IPS DF 4.7 (cell line): ENCODE measurements around the gene KCNN3.

Experiments used
- DNase-seq: peaks from one replicate; pipeline ENCODE4 v3.0.0-alpha.2; 2013; ENCODE audit warnings: low spot score; ENCODE audit errors: extremely low read depth

KCNN3 gene

GRCh38 chr1:154730259-154730658, 139.8 kb downstream of the KCNN3 start:
- DNase-seq = no peak

GRCh38 chr1:154729577-154729976, 140.5 kb downstream of the KCNN3 start:
- DNase-seq = no peak

- DNase-seq = no peak
Observed at GRCh38 chr1:154729031-154729442, 141.0 kb downstream of the KCNN3 start.

GRCh38 chr1:154726896-154727753, 143.0 kb downstream of the KCNN3 start:
- no peak for DNase-seq

GRCh38 chr1:154726443-154726842, 143.6 kb downstream of the KCNN3 start:
- DNase-seq = no peak

GRCh38 chr1:154725865-154726264, 144.2 kb downstream of the KCNN3 start:
- DNase-seq = no peak

GRCh38 chr1:154720328-154721297, 149.5 kb downstream of the KCNN3 start:
- DNase-seq = no peak

GRCh38 chr1:154719586-154720327, 150.3 kb downstream of the KCNN3 start:
- DNase-seq = no peak

GRCh38 chr1:154718566-154718965, 151.5 kb downstream of the KCNN3 start:
- DNase-seq = no peak

GRCh38 chr1:154717528-154717924, 152.6 kb downstream of the KCNN3 start:
- no peak for DNase-seq

- no peak for DNase-seq
Observed at GRCh38 chr1:154716614-154717527, 153.2 kb downstream of the KCNN3 start.

- no peak for DNase-seq
Observed at GRCh38 chr1:154716011-154716410, 154.1 kb downstream of the KCNN3 start.

- DNase-seq = no peak
Observed at GRCh38 chr1:154715385-154715784, 154.7 kb downstream of the KCNN3 start.

GRCh38 chr1:154714638-154715037, 155.4 kb downstream of the KCNN3 start:
- no peak for DNase-seq

- no peak for DNase-seq
Observed at GRCh38 chr1:154714052-154714623, 155.9 kb downstream of the KCNN3 start.

- DNase-seq = no peak
Observed at GRCh38 chr1:154713005-154713404, 157.1 kb downstream of the KCNN3 start.

GRCh38 chr1:154712166-154712810, 157.8 kb downstream of the KCNN3 start:
- DNase-seq = no peak

- no peak for DNase-seq
Observed at GRCh38 chr1:154711416-154711815, 158.7 kb downstream of the KCNN3 start.

- no peak for DNase-seq
Observed at GRCh38 chr1:154710106-154710505, 160.0 kb downstream of the KCNN3 start.
